ENCODE data around the gene CYP24A1.

CYP24A1 gene

DNA sequence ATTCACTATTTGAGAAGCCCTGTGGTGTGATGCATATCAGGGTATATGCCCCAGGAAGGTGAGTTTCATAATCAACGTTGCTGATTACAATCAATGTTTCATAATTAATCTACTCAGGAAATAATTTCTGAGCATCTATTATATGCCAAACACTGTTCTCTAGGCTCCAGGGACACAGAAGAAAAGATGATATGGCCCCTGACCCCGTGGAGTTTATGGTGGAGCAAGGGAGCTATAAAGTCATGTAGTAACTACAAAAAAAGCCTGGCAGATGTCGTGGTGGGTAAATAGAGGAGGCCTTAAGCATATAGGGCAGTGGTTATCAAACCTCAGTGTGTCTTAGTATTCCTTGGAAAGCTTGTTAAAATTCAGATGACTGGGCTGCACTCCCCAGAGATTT, 63.3 kb downstream of the CYP24A1 start:
- DNase-seq, result no peak

DNA sequence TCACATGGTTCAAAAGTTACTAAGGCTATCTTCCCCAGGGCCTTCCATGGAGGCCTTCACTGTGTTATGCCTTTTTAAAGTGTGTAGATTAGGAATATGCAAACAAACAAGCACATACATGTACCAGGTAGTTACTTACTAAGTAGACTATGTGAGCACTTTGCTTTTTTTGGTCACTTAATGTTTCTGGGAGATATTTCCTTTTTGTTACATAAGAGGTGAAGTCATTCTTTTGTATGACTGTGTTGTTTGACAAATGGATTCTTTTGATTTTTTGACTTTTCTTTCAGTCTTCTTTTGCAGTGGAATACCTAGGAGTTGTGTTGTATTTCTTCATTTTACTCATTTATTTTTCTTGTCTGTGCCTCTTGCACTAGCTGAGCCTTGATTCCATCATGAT, 63.7 kb downstream of the CYP24A1 start:
- no peak for DNase-seq

DNA sequence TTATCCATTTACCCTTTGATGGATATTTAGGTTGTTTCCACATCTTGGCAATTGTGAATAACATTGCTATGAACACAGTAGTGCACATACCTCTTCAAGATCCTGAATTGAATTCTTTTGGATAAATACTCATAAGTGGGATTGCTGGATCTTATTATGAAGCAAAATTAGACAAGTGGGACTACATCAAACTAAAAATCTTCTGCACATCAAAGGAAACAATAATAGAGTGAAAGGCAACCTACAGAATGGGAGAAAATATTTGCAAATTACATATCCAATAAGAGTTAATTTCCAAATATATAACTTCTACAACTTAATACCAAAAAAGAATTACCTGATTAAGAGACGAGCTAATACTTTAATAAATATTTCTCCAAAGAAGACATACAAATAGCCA, 65.0 kb downstream of the CYP24A1 start:
- DNase-seq, result no peak

DNA sequence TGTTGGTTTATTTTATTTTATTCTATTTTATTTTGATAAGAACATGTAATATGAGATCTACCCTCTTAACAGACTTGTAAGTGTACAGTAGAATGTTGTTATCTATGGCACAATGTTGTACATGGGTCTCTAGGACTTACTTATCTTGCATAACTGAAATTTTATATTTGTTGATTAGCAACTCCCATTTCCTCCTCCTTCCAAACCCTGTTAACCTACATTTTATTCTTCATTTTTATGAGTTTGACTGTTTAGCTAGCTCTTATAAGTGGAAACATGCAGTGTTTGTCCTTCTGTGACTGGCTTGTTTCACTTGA, 65.5 kb downstream of the CYP24A1 start:
- DNase-seq, result no peak

DNA sequence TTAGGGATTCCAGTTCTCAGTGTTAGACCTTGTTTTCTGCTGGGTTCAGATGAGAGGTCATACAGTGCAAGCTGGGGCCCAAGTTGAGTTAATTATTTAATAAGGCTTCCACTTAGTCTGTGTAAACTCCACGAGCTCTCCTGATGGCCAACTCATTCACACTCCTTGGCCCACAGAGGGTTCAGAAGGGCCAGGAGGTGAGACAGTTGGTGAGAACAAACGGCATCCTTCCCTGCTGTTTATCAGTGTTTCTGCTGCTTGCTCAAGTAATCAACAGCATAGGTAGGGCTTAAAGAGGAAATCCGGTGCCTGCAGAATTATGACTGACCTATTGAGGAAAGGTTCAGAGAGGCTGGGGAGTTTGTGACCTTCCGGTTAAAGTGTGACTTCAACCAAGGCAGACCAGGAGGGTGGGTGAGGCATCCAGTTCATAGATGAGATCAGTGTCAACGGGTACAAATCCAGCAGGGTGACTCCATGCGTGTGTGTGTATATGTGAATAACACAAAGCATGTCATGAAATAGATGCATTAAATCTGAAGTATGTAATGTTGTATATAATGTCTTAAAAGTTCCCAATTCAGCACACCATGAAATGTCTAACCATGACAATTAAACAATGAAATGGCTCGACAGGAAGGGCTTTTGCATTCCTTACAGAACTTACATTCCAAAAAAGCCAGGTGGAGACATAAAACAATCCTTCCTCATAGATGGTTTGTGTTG, 66.0 kb downstream of the CYP24A1 start:
- DNase-seq, result no peak

DNA sequence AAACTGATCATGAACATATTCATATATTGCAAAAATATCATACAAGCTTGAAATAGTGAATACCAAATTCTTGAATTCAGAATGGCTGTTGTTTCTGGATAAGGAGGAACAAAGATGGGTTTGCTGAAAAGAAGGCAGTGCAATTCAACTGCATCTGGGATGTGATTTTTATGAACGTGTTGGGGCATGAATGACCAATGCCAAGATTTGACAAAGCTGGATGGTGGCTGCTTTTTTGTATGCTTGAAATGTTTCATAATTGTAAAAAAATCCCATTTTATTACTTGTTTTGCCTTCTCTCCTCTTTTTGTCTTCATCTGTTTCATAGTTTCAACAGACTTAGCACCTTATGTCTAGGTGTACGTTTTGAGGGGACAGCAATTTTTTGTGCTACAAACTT, 66.6 kb downstream of the CYP24A1 start:
- no peak for DNase-seq

DNA sequence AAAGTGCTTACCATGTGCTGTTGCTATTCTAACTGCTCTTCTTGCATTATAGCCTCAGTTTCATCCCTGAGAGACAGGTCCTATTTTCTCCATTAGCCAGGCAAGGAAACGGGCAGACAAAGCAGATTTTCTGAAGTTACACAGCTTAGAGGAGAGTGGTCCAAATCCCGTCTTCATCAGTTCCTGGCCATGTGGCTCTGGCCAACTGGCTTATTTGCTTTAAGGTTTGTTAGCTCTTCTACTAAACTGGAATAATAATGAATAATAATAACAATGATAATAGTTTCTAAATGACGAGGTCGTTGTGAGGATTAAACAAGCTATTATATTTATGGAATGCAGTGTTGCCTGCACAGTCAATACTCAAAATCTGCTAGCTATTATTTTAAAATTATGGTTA, 67.6 kb downstream of the CYP24A1 start:
- DNase-seq, result no peak

DNA sequence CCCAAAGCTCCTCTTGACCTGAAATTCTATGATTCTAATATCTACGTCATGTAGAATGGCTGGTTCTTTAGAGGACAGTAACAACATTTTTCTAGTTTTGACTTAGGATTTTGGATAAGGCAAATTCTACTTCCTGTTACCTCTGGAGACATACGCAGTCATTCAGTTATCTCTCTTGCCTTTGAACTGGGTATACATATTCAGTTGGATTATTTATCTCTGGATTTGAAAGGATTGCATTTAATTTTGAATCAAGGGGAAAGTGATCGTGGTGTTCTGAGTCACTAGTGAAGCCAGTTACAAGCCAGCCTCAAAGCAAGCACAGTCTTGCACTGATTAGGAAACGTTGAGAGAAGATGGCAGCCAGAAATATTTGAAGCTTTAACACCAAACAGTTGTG, 68.1 kb downstream of the CYP24A1 start:
- no peak for DNase-seq

DNA sequence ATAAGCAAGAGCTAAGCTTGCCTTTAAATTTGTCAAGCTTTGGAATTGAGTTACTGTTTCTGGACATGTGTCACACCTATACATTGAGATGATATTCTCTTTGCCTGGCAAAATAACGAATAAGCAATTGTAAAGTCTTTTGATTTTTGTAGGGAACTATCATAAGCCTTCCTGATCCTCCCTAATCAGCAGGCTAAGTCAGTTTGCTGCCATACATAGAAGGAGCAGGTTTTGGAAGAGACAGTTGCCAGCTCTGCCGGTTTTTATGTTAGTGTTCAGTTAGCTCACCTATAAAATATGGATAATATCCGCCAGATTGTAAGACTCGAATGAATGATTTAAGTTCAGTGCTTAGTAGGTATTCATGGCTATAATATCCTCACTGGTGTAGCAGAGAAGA, 69.0 kb downstream of the CYP24A1 start:
- no peak for DNase-seq

DNA sequence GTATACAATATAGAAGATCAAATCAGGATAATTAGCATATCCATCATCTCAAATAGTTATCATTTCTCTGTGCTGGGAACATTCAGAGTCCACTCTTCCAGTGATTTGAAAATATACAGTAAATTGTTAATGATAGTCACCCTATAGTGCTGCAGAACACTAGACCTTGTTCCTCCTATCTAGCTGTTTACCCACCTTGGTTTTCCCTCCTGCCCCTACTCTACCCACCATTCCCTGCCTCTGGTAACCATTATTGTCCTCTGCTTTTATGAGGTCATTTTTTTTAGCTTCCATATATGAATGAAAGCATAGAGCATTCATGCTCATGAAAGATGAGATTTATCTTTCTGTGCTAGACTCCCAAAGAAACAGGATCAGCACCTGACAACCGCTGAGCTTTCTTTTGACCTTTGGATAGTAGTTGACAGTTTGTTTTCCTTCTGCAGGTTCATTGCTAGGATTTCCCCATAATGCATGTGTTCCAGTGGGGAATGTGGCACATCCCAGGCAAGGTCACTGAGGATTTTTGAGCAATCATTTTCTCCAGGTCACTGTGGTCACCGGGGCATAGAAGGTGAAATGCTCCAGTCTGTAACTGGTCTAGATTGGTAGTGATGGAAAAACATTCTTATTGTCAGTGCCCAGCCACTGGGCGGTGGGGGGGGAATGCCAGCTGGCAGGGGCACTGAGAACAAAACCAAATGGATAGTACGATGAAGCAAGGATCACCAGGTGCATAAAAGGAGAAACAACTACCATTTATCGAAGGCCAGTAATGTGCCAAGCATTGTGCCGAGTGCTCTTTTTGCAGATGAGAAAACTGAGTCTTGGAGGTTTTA, 69.8 kb downstream of the CYP24A1 start:
- DNase-seq, result no peak

All from activated naive CD4-positive, alpha-beta T cell treated with Interleukin-2 at 50 U/mL for 16 hours (primary cell).